ENCODE data around the gene PHC2. TPM values are rescaled to one million over a fixed set of nuclear protein-coding genes. Genes with fewer than 3 reads are reported as not detected.

The PHC2 gene
- total and polyA plus RNA-seq, 9 of the 15 experiments (the other 6 are each of a cell fraction or from before 2014, with no cell fraction given): 3.1 to 67.6 (median 34.6) TPM

DNA sequence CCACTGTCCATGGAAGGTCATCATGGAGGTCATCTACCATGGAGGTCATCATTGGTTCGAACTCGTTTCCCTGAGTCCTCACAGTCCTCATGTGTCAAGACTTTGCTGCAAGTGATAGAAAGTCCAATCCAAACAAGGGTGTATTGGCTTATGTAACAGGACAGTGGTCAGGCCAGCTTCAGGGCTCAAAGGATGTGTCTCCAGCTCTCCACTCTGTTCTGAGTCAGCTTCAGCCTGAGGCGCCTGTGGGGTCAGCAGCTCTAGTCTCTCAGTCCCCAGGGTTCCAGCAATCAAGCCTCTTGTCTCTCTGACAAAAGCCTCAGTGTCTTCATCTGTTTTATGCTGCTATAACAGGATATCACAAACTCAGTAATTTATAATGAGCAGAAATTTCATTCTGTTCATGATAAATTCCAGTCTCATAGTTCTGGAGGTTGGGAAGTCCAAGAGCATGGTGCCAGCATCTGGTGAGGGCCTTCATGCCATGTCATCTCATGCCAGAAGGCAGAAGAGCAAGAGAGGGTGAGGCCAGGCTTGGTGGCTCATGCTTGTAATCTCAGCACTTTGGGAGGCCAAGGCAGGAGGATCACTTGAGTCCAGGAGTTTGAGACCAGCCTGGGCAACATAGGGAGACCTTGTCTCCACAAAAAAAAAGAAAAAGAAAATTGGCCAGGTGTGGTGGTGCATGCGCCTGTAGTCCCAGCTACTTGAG, 129.5 kb downstream of the PHC2 start (continued):
- TF ChIP-seq POLR2AphosphoS5 (IDR thresholded peaks at IDR 0.05; ENCODE audit: control insufficient read depth, insufficient read depth, low read depth, low read length) (no peak), ZNF586 (CRISPR knock-in tag; conservative IDR thresholded peaks at IDR 0.05) (no peak), ZBTB1 (CRISPR knock-in tag; IDR thresholded peaks at IDR 0.05; ENCODE audit: borderline replicate concordance, low read depth) (no peak), PHTF2 (CRISPR knock-in tag; IDR thresholded peaks at IDR 0.05) (no peak), DMBX1 (CRISPR knock-in tag; IDR thresholded peaks at IDR 0.05; ENCODE audit: borderline replicate concordance) (no peak), NFE2L1 (tag; IDR thresholded peaks at IDR 0.05; ENCODE audit: borderline replicate concordance, low read depth) (no peak), MTF1 (CRISPR knock-in tag; IDR thresholded peaks at IDR 0.05; ENCODE audit: borderline replicate concordance) (no peak)
- TF ChIP-seq, protein P1, sequence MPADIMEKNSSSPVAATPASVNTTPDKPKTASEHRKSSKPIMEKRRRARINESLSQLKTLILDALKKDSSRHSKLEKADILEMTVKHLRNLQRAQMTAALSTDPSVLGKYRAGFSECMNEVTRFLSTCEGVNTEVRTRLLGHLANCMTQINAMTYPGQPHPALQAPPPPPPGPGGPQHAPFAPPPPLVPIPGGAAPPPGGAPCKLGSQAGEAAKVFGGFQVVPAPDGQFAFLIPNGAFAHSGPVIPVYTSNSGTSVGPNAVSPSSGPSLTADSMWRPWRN (IDR thresholded peaks at IDR 0.05; ENCODE audit: low read depth): no peak

DNA sequence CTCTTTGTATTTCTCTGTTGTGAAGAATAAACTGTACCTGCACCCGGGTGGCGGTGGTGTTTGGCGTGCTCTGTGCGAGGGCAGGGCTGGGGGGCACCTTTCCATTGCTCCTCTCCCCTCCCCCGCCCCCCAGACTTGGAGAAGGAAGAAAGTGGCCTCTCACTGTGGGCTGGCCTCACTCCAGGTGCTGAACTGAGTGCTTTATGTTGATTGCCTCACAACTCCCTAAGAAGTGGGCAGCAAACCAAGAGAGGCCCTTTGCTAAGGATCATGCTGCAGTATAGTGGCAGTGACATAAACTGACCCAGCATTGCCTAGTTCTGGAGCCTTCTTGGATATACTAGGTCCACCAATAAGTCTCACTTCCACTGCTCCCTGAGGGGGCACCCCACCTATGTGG, 130.2 kb downstream of the PHC2 start:
- 4% methylated on average over 5 of the region's 5 CpGs for WGBS (ENCODE audit: insufficient coverage, low coverage, missing lambda C conversion rate)
- in situ Hi-C loops (cut with MboI) (no loop called here), intact Hi-C loops (cut with micrococcal nuclease) (no loop called here)
- Histone ChIP-seq H3K4me2 (ENCODE audit: insufficient read depth, low read length) (no peak overlapping the region), H4K20me1 (replicated peaks; ENCODE audit: control insufficient read depth, insufficient read depth, low read length) (no peaks in the 10 kb centered on the region), H3K9me1 (ENCODE audit: control insufficient read depth, insufficient read depth, low read length) (no peaks in the 10 kb centered on the region), H3K9me3 (replicated peaks; ENCODE audit: control insufficient read depth, insufficient read depth, low read depth, low read length) (no peaks in the 10 kb centered on the region), H3K4me1 (replicated peaks in 1 of 2; ENCODE audit: control insufficient read depth in 2 of 2, insufficient read depth in 2 of 2, low read length in 2 of 2) (peaks cover 0 to 4% of the 10 kb centered on the region in 2 experiments; a peak in 1 of 5 replicates), H2AFZ (ENCODE audit: low read depth, low read length) (no peak overlapping the region), H3K9ac (ENCODE audit: insufficient read depth in 1 of 2, low read depth in 2 of 2, low read length in 2 of 2) (no peak overlapping the region), H3K36me3 (ENCODE audit: control insufficient read depth, insufficient read depth, low read length) (no peaks in the 10 kb centered on the region), H3K27ac (ENCODE audit: extremely low read depth, low read depth, low read length) (no peak overlapping the region), H3K79me2 (ENCODE audit: control insufficient read depth, insufficient read depth, low read length) (no peaks in the 10 kb centered on the region), H3K27me3 (ENCODE audit: control insufficient read depth in 2 of 2, insufficient read depth in 2 of 2, low read length in 2 of 2) (peaks cover 6 to 42% of the 10 kb centered on the region in 2 experiments; a peak in 4 of 5 replicates), H3K4me3 (no peak overlapping the region)
- DNase-seq (ENCODE audit: extremely low read depth in 1 of 4, low spot score in 3 of 4) (no peak), ATAC-seq (no peak), FAIRE-seq (no peak)
- no TSS peak for BruUV-seq (replicated peaks)
- POLR2A ChIA-PET: interaction anchor here (0.6 kb wide), 3 partner anchors 64 to 155 kb away, joined by 3 to 5 read pairs (median 3); no protein-coding TSS in a partner anchor
- CTCF ChIA-PET (ENCODE audit: low intra/inter-chr PET ratio): no interaction called here
- TF ChIP-seq, protein P2, sequence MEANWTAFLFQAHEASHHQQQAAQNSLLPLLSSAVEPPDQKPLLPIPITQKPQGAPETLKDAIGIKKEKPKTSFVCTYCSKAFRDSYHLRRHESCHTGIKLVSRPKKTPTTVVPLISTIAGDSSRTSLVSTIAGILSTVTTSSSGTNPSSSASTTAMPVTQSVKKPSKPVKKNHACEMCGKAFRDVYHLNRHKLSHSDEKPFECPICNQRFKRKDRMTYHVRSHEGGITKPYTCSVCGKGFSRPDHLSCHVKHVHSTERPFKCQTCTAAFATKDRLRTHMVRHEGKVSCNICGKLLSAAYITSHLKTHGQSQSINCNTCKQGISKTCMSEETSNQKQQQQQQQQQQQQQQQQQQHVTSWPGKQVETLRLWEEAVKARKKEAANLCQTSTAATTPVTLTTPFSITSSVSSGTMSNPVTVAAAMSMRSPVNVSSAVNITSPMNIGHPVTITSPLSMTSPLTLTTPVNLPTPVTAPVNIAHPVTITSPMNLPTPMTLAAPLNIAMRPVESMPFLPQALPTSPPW (CRISPR knock-in tag; IDR thresholded peaks at IDR 0.05): peak; percentile 10; the same call in 1 of the 2 replicates
- TF ChIP-seq PHTF2 (CRISPR knock-in tag; IDR thresholded peaks at IDR 0.05): no peak
- no peak for TF ChIP-seq EP400 (IDR thresholded peaks at IDR 0.05)
- TF ChIP-seq ZNF445 (CRISPR knock-in tag; IDR thresholded peaks at IDR 0.05; ENCODE audit: low read depth): no peak
- TF ChIP-seq SIN3A (IDR thresholded peaks at IDR 0.05; ENCODE audit: borderline replicate concordance in 2 of 2, control insufficient read depth in 1 of 2, low read depth in 2 of 2, low read length in 2 of 2): no peak
- no peak for TF ChIP-seq POLR2AphosphoS5 (IDR thresholded peaks at IDR 0.05; ENCODE audit: control insufficient read depth, insufficient read depth, low read depth, low read length)
- TF ChIP-seq ZNF764 (CRISPR knock-in tag; IDR thresholded peaks at IDR 0.05; ENCODE audit: low read depth): no peak
- no peak for TF ChIP-seq CEBPG (CRISPR knock-in tag; IDR thresholded peaks at IDR 0.05)
- TF ChIP-seq CEBPG (tag; conservative IDR thresholded peaks at IDR 0.05 in 1 of 2, IDR thresholded peaks at IDR 0.05 in 1 of 2): peak in 1 of 2 experiments; percentile 42; a peak in 1 of 4 replicates
- no peak for TF ChIP-seq TOE1 (IDR thresholded peaks at IDR 0.05; ENCODE audit: borderline replicate concordance)
- TF ChIP-seq TOE1 (CRISPR knock-in tag; IDR thresholded peaks at IDR 0.05; ENCODE audit: borderline replicate concordance, low read depth): no peak
- TF ChIP-seq POLR2AphosphoS2 (IDR thresholded peaks at IDR 0.05; ENCODE audit: low read length): no peak

Measured in K562 (cell line).